NCI-H2081 (cell line): ENCODE results near the gene SNRPD3.
A peak's percentile ranks its signal among the peaks of the same experiment; 100 is the strongest.

ENCODE experiments used
- DNase-seq, 2 experiments: peaks; one replicate each; lab custom pipeline; 2025; lab: John Stamatoyannopoulos, UW

The SNRPD3 gene

DNA sequence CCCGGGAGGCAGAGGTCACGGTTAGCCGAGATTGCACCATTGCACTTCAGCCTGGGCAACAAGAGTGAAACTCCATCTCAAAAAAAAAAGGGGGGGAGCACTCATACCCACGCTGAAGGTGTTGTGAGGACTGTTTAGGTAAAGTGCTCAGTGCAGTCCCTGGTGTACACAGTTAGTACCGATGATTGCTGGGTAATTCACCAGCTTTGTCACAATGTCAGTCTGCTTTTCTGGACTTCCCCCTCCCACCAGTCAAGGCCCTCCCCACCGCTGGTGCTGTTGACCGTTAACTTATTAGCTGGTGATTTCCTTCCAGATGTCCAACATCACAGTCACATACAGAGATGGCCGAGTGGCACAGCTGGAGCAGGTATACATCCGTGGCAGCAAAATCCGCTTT is 11.9 kb downstream of the SNRPD3 start:
- DNase-seq = no peak

GRCh38 chr22:24571266-24571665 is 15.5 kb downstream of the SNRPD3 start:
- no peak for DNase-seq

DNA sequence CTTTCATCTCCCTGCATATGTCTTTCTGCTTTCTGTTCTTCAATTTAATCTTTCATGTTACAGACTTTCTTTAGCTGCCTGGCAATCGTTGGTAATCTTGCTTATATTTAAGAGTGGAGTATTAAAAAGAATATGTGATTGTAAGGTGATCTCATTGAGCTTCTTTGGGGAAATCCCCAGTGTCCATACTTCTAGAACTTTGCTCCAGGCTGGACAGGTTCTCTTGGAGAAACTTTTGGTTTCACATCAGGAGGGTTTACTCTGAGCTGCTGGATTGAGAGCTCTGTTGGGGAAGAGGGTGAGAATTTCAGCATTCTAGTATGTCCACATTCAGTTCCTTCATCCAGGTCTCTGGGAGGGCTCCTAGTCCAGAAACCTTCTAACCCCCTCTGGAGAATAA is 21.0 kb downstream of the SNRPD3 start:
- DNase-seq = no peak

DNA sequence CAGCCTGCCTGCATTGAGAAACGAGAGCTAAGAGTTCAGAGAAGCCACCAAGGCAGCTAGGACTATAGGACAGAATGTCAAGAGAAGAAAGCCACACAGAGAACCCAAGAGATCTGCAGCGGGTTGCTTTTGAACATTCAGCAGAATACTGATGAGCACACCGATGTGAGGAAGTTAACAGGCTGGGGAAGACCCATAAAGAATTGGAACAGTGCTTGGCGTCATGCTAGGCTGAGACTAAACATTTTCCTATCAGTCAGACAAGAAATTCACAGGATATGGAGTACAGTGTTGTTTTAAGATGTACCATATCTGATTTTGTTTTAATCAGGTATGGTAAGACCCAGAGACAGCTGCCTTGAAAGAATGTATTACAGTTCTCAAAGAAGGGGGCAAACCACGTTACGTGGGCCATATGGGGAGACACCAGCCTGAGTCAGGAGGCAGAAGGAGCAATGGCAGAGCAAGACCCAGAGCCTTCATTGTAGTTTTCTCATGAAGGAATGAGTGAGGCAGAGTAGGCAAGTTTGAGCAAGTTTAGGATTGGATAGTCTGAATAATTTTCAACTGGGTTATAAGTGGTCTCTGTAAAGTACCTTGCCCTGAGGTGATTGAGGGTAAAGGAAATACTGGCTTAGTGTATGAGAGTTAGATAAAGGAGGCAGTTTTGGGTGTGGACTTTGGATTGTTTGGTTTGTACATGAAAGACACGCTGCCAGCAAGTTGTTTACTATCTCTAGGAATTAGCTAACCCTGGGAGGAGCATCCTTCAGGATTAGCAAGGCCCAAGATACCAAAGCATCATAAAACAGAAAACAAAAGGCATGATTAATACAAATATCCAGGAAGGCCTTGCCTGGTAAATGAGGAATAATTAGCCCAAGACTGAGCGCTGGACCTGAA is 22.8 kb downstream of the SNRPD3 start:
- no peak for DNase-seq

- DNase-seq = no peak
Observed at GRCh38 chr22:24579258-24579601, 23.4 kb downstream of the SNRPD3 start.

- DNase-seq = no peak
Observed at GRCh38 chr22:24580276-24580675, 24.5 kb downstream of the SNRPD3 start.

GRCh38 chr22:24582056-24582814 is 26.4 kb downstream of the SNRPD3 start:
- no peak for DNase-seq

DNA sequence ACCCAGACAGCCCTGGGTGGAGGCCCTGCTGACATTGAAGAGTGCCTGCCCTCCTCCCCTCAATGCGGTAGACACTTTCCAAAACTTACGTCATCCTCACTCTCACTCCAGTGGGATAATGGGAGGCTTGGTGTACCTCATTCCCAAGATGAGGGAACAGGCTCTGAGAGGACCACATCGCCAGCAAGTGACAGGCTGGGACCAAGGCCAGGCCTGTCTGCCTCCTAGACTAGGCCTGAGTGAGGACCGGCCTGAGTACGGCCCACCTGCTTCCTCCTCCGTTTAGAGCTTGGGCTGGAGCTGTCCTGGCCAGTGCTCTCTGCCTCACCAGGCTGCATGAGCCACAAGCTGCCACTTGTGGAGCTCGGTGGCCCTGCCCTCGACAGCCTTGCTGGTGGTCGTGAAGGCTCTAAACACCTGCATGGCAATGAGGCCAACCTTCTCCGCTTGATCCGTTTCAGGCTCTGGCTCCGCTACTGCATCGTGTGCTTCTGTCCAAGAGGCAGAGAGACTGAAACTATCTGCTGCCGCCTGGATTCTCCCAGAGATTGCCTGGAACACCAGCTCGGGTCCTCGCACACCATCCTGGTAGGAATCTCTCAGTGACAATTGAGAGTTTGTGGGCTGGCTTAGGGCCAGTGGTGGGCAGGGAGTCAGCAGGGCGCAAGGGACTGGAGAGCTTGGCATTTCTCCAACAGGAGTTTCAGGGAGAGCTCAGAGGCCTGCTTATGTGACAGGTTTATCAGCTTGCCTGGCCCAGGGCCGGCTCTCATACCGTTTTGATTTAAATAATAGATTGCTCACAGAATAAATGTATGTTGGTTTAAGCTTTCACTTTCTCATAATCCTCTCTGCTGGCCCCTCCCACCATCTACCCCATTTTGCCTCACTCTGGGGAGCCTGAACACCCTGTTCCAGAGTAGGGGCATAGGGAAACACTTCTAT is 27.7 kb downstream of the SNRPD3 start:
- DNase-seq = peak; percentile 37 to 70

- DNase-seq = no peak
Observed at GRCh38 chr22:24584166-24584790, 28.5 kb downstream of the SNRPD3 start.

DNA sequence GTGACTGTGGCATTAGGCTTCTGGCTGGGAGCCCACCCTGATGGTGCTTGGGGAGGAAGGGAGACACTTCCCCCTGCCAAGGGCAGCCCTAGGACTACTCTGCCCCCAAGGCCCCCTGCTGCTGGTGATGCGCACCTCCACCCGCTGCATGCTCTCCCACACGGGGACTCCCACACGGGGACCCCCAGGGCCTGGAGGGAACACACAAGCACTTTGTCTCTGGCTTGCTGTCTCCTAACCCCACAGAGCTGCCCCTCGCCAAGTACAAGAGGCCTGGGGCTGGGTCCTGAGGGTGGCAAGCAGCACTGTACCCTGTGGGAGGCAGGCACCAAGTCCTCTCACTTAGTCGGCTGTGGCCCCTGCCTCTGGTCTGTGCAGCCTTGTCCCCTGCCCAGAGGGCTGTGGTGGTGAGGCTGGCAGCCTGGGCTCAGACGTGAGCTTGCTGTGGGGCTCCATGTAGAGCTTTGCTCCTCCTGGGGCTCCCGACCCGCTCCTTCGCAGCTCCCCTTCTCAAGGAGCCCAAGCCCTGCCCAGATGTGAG is 29.1 kb downstream of the SNRPD3 start:
- DNase-seq = no peak

- DNase-seq = no peak
Observed at GRCh38 chr22:24585461-24585860, 29.7 kb downstream of the SNRPD3 start.

- DNase-seq = no peak
Observed at GRCh38 chr22:24585927-24586546, 30.2 kb downstream of the SNRPD3 start.

DNA sequence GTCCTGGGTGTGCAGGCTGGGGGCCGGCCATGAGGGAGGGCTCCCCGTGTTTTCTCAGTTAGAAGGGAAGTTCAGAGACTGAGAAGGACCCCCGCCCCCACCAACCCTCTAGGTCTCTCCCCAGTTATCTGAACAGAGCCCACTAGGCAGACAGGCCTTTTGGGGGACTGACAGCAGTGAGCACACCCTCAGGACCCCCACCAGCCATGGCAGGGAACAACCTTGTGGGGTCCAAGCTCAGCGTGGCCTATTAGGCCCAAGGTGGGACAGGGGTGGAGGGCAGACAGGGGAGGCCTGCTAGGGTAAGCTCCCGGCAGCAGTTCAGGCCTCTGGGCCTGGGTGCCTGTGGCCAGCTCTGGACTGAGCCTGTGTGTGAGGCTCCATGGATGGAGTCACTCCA is 31.5 kb downstream of the SNRPD3 start:
- no peak for DNase-seq

DNA sequence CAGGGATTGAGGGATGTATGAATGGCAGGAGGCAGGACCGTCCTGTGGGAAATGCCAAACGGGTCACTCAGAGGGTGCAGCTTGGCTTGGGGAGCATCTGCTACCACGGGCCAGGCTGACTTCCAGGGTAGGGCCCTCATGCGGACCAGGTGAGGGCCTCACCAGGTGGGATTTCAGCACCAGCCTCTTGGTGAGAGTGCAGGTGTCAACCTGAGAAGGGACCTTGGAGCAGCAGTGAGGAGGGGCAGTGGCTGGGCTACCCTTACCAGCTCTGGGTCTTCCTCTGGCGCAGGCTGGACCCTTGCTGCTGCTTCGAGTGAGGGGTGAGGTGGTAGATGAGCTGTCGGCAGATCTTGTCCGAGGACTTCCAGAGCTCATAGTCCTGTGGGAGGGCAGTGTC is 32.1 kb downstream of the SNRPD3 start:
- no peak for DNase-seq

- DNase-seq = no peak
Observed at GRCh38 chr22:24588381-24588756, 32.6 kb downstream of the SNRPD3 start.

DNA sequence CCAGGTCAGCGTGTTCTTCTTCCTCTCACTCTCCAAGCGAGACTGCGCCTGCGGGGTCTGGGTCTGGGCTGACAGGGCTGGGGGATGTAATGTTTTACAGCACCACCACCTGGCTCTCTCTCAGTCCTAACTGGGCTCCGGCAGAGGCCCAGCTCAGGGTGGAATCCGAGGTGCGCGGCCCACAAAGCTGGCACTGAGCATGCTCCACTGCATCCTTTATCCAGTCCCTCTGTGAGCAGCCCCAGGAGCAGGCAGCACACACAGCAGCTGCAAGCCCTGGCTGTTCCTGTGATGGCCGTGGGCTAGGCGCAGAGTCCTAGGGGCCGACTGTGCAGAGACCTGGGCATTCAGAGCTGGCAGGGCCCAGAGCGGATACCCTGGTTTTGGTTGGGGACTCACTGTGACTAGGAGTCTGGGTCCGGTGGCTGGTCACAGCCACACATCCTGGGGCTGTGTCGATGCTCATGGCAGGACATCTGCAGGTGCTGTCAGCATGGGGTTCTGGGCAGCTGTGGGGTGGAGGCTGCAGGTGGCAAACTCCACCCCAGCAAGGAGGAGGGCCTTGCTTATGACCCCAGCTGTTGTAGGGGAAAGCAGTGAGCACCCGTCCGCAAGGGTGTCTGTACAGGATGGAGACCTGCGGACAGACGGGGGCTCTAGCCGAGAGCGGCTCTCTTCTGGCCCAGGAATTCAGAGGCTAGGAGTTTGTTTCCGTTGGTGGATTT is 33.1 kb downstream of the SNRPD3 start:
- no peak for DNase-seq

- no peak for DNase-seq
Observed at GRCh38 chr22:24589518-24590030, 33.8 kb downstream of the SNRPD3 start.

- DNase-seq = no peak
Observed at GRCh38 chr22:24590596-24591173, 34.9 kb downstream of the SNRPD3 start.

GRCh38 chr22:24591286-24591830 is 35.6 kb downstream of the SNRPD3 start:
- DNase-seq = no peak
